Panc1 (cell line): Measurements from ENCODE around the gene DLX3.

Source experiments
- CTCF ChIP-seq: fragments of 450-650 bp; IDR thresholded peaks from 2 replicates; pipeline ENCODE4 v1.5.1; 2017; ENCODE audit warnings: mild to moderate bottlenecking
- POLR2AphosphoS5 ChIP-seq: IDR thresholded peaks from 2 replicates; pipeline ENCODE4 v1.6.1; 2012; ENCODE audit warnings: mild to moderate bottlenecking, low read depth, low read length, moderate library complexity
- REST ChIP-seq, 2 experiments: IDR thresholded peaks; 2 replicates each; pipeline ENCODE4 v1.6.1; 2011 to 2012; ENCODE audit warnings: low read depth in 2 of 2, control low read depth in 1 of 2, low read length in 1 of 2, mild to moderate bottlenecking in 1 of 2, moderate library complexity in 1 of 2; ENCODE audit not compliant: insufficient read depth in 1 of 2
- SIN3A ChIP-seq: IDR thresholded peaks from 2 replicates; pipeline ENCODE4 v1.6.1; 2012; ENCODE audit warnings: low read depth, mild to moderate bottlenecking, low read length, moderate library complexity, borderline replicate concordance; ENCODE audit not compliant: insufficient read depth
- TCF7L2 ChIP-seq: IDR thresholded peaks from 2 replicates; pipeline ENCODE4 v1.6.1; 2011; ENCODE audit warnings: mild to moderate bottlenecking, low read depth, low read length, inconsistent platforms

- TF ChIP-seq CTCF (no peak), SIN3A (no peak), POLR2AphosphoS5 (no peak), TCF7L2 (no peak), REST (IDR thresholded peaks at IDR 0.05; ENCODE audit: insufficient read depth in 1 of 2, low read depth in 2 of 2, low read length in 1 of 2) (no peak)
These were observed 29.8 kb upstream of the DLX3 start for GRCh38 chr17:50024808-50025207.
